Tracheal epithelial cell (primary cell): ENCODE data around the gene TENT4B. TPM values are rescaled to one million over a fixed set of nuclear protein-coding genes. Genes with fewer than 3 reads are reported as not detected.

ENCODE experiments used
- total RNA-seq: library from RNA; depleted of rRNA; stranded (reverse); fragments of >200 nt; gene quantifications from 2 replicates; pipeline ENCODE4 v1.2.1, GENCODE V29; 2014

TENT4B gene
- 11.3 and 14.7 TPM in 2 replicates for total RNA-seq

DNA sequence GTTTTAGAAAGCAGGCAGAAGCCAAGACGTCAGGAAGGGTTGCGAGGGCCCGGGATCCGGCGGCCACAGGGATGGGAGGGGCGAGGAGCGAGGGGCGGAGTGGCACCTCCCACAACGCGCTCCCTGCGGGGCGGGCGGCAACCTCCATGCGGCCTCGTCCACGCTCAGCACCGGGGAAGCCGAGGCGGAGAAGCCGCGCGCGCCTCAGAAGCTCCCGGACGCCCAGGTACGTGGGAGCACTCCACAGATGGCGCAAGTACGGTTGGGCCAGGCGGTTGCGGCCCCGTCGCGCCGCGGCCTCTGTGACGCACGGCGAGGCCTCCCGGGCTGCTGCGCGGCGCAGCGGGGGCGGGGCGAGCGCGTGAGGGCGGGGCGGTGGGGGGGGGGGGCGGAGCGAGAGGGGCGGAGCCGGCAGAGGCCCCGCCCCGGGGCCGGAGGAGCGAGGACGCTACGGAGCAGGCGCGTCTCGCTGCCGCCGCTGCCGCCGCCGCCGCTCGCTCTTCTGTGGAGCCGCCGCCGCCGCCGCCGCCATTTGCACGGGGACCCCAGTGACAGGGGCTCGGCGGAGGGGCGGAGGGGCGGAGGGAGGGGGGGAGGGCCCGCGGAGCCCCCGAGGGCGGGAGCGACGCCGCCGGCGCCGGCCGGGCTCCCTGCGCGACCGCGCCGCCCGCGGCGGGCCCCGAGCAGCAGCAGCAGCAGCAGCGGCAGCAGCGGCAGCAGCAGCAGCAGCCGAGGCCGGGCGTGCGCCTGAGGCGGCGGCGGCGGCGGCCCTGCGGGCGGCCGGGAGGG lies at the start of gene TENT4B:
TENT4B (plus strand) TSS at position 500 of the 789 bp plus-strand sequence. CDS start 316 bp downstream, outside the sequence.

DNA sequence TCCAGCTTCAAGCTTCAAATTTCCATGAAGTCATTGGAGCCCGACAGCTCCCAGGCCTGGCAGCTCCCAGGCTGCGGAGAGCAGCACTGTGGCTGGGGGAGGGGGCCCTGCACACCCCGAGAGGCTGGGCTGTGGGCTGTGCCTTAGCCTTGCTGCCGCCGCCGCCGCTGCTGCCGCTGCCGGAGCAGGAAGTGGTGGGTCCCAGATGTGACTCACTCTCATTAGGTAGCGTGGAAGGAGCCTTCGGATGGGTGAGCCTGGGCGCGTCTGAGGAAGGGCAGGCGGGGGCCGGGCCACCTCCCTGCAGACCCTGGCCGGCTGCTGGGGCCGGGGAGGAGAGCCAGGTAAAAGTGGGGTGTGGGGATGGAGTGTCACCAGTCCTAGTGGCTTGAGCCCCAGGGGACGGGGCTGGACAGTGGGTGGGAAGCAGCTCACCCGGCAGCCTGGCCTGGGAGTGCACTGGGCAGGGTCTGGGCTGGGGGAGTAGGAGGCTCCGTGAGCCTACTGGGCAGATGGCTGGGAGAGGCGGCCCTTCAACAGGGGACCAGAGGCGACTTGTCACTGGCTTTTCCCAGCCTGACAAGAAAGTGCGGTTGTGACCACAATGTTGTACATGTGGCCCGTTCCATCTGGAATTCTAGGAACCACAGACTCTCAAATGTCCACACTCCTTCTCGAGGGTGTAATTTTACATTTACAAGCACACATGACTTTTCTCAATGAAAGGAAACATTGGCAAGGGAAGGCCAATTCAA lies 113.4 kb downstream of the TENT4B start, which contains the start of gene ADCY7:
ADCY7 (plus strand) TSS at position 215 of the 755 bp plus-strand sequence. CDS start 21,629 bp downstream, outside the sequence.

Other genes starting within 250 kb of the TENT4B start
- gene CNEP1R1, start 128.1 kb upstream of the TENT4B start, total RNA-seq: 13.6 and 20.7 TPM in 2 replicates
- gene HEATR3, start 87.3 kb upstream of the TENT4B start, total RNA-seq: 36.4 and 41.3 TPM in 2 replicates
- 25.6 and 55.2 TPM in 2 replicates for gene ADCY7, start 113.2 kb downstream of the TENT4B start, total RNA-seq
- gene BRD7, start 215.7 kb downstream of the TENT4B start, total RNA-seq: 34.9 and 37.7 TPM in 2 replicates